ENCODE results near the gene EFNA4.

EFNA4 gene

GRCh38 chr1:155062702-155063411, 683 bp upstream of the EFNA4 start (continued):
- TF ChIP-seq ZNF214 (tag by site-specific recombination; IDR thresholded peaks at IDR 0.05; ENCODE audit: borderline replicate concordance) (no peak), ZNF561 (tag by site-specific recombination; IDR thresholded peaks at IDR 0.05; ENCODE audit: borderline replicate concordance) (no peak), ZNF558 (tag by site-specific recombination; IDR thresholded peaks at IDR 0.05) (no peak), KLF8 (tag by site-specific recombination; IDR thresholded peaks at IDR 0.05) (peak; percentile 79), ZNF747 (tag by site-specific recombination; IDR thresholded peaks at IDR 0.05) (no peak), KLF17 (tag by site-specific recombination; IDR thresholded peaks at IDR 0.05) (0 out of 2 replicates have a peak, but pooled peaks have one; percentile 15), ZNF768 (tag by site-specific recombination; IDR thresholded peaks at IDR 0.05) (no peak), ZNF311 (tag by site-specific recombination; IDR thresholded peaks at IDR 0.05; ENCODE audit: borderline replicate concordance) (no peak), ZNF274 (IDR thresholded peaks at IDR 0.05; ENCODE audit: low read length) (no peak), ZNF274 (tag by site-specific recombination; IDR thresholded peaks at IDR 0.05; ENCODE audit: borderline replicate concordance) (no peak), PATZ1 (tag by site-specific recombination; IDR thresholded peaks at IDR 0.05) (peak; percentile 83), PRDM10 (tag by site-specific recombination; IDR thresholded peaks at IDR 0.05) (no peak; the same call in 1 of the 2 replicates), ZNF629 (tag by site-specific recombination; IDR thresholded peaks at IDR 0.05) (no peak), ZNF211 (tag by site-specific recombination; IDR thresholded peaks at IDR 0.05; ENCODE audit: low read depth) (no peak), ZIC2 (tag by site-specific recombination; IDR thresholded peaks at IDR 0.05) (no peak), ZNF16 (tag by site-specific recombination; IDR thresholded peaks at IDR 0.05; ENCODE audit: low read depth) (no peak), ZSCAN16 (tag by site-specific recombination; IDR thresholded peaks at IDR 0.05) (no peak), ZNF488 (tag by site-specific recombination; IDR thresholded peaks at IDR 0.05) (no peak), KLF7 (tag by site-specific recombination; IDR thresholded peaks at IDR 0.05; ENCODE audit: borderline replicate concordance) (0 out of 2 replicates have a peak, but pooled peaks have one; percentile 19)
